ENCODE data around the gene NUDT2. TPM values are rescaled to one million over a fixed set of nuclear protein-coding genes. Genes with fewer than 3 reads are reported as not detected.

Gene NUDT2
- total and polyA plus RNA-seq, 2 of the 4 experiments (the other 2 are of a cell fraction), result 36.6 to 45.0 TPM

GRCh38 chr9:34378376-34379060 lies 49.1 kb downstream of the NUDT2 start:
- H3K9ac ChIP-seq (ENCODE audit: low read depth, low read length), result no peak overlapping the region
- H3K4me1 ChIP-seq (ENCODE audit: control insufficient read depth, insufficient read depth, low read length), result peaks cover 8% of the 10 kb centered on the region
- peaks cover 8% of the 10 kb centered on the region; the same call in 1 of the 2 replicates for H3K9me1 ChIP-seq (ENCODE audit: insufficient read depth, low read length)
- no peak for ATAC-seq (ENCODE audit: low read depth)
- H3K23ac ChIP-seq (ENCODE audit: low read depth, low read length), result no peak overlapping the region
- no peak overlapping the region for H3K56ac ChIP-seq (ENCODE audit: extremely low read depth, insufficient read depth, low read length)
- H4K8ac ChIP-seq (ENCODE audit: low read depth in 2 of 2, low read length in 2 of 2), result no peak overlapping the region
- H4K91ac ChIP-seq (ENCODE audit: insufficient read depth, low read depth, low read length), result no peak overlapping the region
- H2BK15ac ChIP-seq (ENCODE audit: low read depth, low read length), result no peak overlapping the region
- BruUV-seq (replicated peaks), result no TSS peak
- TF ChIP-seq FOS (IDR thresholded peaks at IDR 0.05; ENCODE audit: low read depth, low read length) (no peak), NFE2L2 (IDR thresholded peaks at IDR 0.05; ENCODE audit: low read depth, low read length) (no peak)
- H4K20me1 ChIP-seq (ENCODE audit: insufficient read depth, low read length), result no peaks in the 10 kb centered on the region; the same call in 1 of the 2 replicates
- H2AFZ ChIP-seq (replicated peaks; ENCODE audit: low read length, poor library complexity), result no peak overlapping the region
- H2BK120ac ChIP-seq (ENCODE audit: low read depth, low read length), result no peak overlapping the region
- H3K18ac ChIP-seq (ENCODE audit: low read depth, low read length), result no peak overlapping the region
- H2AK9ac ChIP-seq (replicated peaks; ENCODE audit: low read depth, low read length, poor library complexity), result peak overlapping the region; percentile 10
- no peaks in the 10 kb centered on the region for H3K36me3 ChIP-seq (ENCODE audit: control insufficient read depth, insufficient read depth, low read length)
- no peak overlapping the region for H3K4me2 ChIP-seq (ENCODE audit: low read depth, low read length)
- peaks cover 4% of the 10 kb centered on the region; the same call in 1 of the 2 replicates for H3K27me3 ChIP-seq (ENCODE audit: control insufficient read depth, insufficient read depth, low read length)
- 84% methylated on average over 3 of the region's 3 CpGs; no CpG with 5 or more reads in 1 of the 2 experiments for WGBS, 2 experiments (ENCODE audit: extremely low coverage in 2 of 2, insufficient read length in 1 of 2)
- no peak overlapping the region for H3K14ac ChIP-seq (replicated peaks; ENCODE audit: low read depth, low read length)
- no peak overlapping the region for H2BK20ac ChIP-seq (ENCODE audit: low read depth, low read length)
- no peaks in the 10 kb centered on the region for H3K79me1 ChIP-seq (ENCODE audit: low read depth in 1 of 2, low read length in 2 of 2)
- H3K4ac ChIP-seq (ENCODE audit: low read depth, low read length), result no peak overlapping the region
- no peaks in the 10 kb centered on the region for H3K9me3 ChIP-seq (ENCODE audit: control insufficient read depth, insufficient read depth, low read length)
- H2BK5ac ChIP-seq (ENCODE audit: low read depth, low read length, poor library complexity, severe bottlenecking), result no peak overlapping the region
- ChIA-PET CTCF (interaction anchor here (0.6 to 1.8 kb wide), 4 partner anchors 33 to 884 kb away, joined by 3 to 4 read pairs (median 4); no protein-coding TSS in a partner anchor), POLR2A (ENCODE audit: unreplicated experiment) (no interaction called here)
- H3K27ac ChIP-seq (ENCODE audit: insufficient read depth, low read length), result no peak overlapping the region
- dilution Hi-C loops (cut with HindIII; ENCODE audit: low sequenced_read_pairs, unreplicated experiment) (no loop called here), intact Hi-C loops (cut with micrococcal nuclease) (loop anchor here (1.0 to 5.0 kb wide), 4 partner anchors 46 to 451 kb away; partner anchors contain the start of gene DCAF12), in situ Hi-C loops (cut with MboI; ENCODE audit: low sequenced_read_pairs) (no loop called here)
- H3K4me3 ChIP-seq (ENCODE audit: insufficient read depth, low read depth, low read length), result no peak overlapping the region
- H2AK5ac ChIP-seq (ENCODE audit: low read depth, low read length), result no peak overlapping the region
- no peak overlapping the region for H4K5ac ChIP-seq (ENCODE audit: low read depth, low read length)
- no peak for DNase-seq
